ENCODE measurements around the gene BTD.
A peak's percentile ranks its signal among the peaks of the same experiment; 100 is the strongest.

The BTD gene

DNA sequence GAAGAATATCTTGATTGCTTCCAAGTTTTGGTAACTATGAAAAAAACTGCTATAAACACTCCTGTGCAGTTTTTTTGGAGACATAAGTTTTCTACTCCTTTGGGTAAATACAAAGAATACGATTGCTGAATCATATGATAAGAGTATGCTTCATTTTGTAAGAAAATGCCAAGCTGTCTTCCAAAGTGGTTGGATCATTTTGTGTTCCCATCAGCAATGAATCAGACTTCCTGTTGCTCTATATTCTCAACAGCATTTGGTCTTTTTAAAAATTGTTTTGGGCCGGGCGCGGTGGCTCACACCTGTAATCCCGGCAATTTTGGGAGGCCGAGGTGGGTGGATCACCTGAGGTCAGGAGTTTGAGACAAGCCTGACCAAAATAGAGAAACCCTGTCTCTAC is 14.5 kb downstream of the BTD start:
- no peak for DNase-seq
- TF ChIP-seq GATA1 (IDR thresholded peaks at IDR 0.05; ENCODE audit: low read depth, low read length) = no peak
- no peak for TF ChIP-seq POLR2A (IDR thresholded peaks at IDR 0.05; ENCODE audit: low read length)

DNA sequence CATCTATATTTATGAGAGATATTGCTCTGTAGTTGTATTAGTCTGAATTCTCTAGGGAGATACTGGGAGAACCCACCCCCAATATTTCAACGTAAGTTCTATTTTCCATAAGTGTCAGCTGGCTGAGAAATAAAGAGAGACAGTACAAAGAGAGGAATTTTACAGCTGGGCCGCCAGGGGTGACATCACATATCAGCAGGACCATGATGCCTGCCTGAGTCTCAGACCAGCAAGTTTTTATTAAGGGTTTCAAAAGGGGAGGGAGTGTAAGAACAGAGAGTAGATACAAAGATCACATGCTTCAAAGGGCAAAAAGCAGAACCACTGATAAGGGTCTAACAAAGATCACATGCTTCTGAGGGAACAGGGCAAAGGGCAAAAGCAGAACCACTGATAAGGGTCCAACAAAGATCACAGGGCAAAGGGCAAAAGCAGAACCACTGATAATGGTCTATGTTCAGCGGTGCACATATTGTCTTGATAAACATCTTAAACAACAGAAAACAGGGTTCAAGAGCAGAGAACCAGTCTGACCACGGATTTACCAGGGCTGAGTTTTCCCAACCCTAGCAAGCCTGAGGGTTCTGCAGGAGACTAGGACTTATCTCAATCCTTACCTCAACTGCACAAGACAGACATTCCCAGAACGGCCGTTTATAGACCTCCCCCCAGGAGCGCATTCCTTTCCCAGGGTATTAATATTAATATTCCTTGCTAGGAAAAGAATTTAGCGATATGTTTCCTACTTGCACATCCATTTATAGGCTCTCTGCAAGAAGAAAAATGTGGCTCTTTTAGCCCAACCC is 18.3 kb downstream of the BTD start:
- peak in 1 of 2 experiments; percentile 23 for DNase-seq

DNA sequence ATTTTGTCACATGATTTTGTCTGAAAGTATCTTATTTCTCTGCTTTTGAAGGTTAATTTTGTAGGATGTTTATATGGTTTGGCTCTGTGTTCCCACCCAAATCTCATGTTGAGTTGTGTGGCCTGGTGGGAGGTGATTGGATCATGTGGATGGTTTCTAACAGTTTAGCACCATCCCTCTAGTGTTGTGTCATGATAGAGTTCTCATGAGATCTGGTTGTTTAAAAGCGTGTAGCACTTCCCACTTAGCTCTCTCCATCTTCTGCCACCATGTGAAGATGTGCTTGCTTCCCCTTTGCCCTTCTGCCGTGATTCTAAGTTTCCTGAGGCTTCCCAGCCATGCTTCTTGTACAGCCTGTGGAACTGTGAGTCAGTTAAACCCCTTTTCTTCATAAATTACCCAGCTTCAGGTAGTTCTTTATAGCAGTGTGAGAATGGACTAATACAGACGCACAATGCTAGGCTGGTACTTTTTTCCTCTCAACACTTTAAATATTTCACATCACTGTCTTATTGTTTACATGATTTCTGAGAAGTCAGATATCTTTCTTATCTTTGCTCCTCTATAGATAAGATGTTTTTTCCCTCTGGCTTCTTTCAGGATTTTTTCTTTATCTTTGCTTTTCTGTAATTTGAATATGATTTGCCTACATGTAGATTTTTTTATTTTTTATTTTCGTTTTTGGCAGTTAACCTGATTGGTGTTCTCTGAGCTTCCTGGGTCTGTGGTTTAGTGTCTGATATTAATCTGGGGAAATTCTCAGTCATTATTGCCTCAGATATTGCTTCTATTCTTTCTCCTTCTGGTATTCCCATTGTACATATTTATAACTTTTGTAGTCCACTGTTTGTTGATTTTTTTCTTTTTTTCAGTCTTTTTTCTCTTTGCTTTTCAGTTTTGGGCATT is 22.2 kb downstream of the BTD start:
- no peak for DNase-seq
- no peak for TF ChIP-seq POLR2A (IDR thresholded peaks at IDR 0.05; ENCODE audit: low read length)
- TF ChIP-seq GATA1 (IDR thresholded peaks at IDR 0.05; ENCODE audit: low read depth, low read length) = no peak

DNA sequence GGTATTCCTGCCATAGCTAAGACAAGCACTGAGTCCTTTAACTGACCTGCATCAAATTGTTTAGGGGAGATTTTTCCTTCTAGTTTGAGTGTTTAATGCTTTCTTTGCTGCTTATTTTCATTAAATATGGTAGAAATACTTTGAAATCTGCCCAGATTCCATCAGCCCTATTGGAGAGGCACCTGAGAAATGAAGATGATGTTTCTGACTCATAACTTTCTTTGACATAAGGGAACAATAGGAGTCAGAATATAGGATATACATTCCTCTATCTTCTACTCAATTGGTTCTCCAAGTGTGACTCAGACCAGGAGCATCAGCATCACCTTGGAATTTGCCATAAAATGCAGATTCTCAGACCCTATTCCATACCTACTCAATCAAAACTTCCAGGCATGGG is 27.4 kb downstream of the BTD start:
- TF ChIP-seq POLR2A (IDR thresholded peaks at IDR 0.05; ENCODE audit: low read length) (no peak), GATA1 (IDR thresholded peaks at IDR 0.05; ENCODE audit: low read depth, low read length) (no peak)
- DNase-seq = no peak

DNA sequence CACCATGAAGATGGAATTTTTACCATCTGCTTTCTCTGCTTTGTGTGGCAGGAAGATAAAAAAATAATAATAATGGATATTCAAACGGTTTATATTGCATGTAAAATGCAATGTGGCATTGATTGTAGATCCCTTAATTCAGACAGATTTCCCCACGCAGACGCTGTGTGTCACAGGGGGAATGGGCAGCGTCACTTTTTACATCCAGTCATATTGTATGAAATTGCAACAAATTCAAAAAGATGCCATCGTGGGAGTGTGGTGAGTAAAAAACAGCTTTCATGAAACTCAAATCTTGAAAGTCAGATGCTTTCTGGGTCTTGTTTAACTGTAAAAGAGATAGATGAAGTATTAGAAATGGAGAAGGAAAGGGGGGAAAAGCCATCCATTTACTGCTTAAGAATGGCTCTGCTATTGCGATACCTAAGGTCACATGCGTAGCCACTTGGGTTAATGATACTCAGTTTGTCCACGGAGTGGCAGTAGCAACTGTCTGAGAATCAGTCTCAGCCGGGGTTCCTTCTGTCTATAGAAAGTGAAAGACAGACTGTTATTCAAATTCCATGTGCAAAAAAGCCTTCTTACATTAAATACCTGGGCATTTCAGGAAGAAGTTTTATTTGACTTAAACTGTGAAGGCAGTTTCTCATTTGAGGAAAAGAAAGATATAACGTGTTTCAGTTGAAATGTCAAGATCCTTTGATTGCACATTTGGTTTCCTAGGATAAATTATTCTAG is 28.5 kb downstream of the BTD start:
- peak; percentile 77 to 80 for DNase-seq
- TF ChIP-seq POLR2A (IDR thresholded peaks at IDR 0.05; ENCODE audit: low read length) (no peak), GATA1 (IDR thresholded peaks at IDR 0.05; ENCODE audit: low read depth, low read length) (no peak)

DNA sequence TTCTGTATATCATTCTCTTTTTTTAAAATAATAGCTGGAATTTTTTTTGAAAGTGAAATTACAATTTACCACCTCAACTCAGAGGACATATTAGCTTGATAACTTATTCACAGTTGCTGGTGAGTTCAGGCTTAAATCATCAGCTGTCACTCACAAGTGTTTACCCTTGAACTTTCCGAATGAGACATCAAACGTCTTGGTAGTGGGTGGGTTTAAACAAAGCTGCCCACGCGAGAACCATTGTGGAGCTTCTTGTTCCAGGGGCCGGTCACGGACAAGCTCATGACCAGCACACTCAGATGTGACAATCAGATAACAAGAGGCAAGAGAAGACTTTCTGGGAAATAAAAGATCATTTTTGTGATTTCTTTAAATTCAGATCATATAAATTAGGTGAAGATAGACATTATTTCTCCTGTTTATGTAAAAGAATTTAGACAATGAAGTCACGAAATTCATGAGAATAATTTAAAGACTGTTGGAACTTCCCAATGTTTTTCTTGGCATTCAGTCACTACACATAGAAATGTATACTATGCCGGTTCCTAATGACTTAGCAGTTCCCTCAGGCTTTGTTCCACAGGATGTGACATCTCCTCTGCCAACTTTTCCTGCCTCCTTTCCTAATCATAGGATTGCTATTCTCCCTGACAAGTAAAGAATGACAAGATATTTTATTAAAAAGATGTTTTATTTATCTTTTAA is 29.3 kb downstream of the BTD start:
- TF ChIP-seq POLR2A (IDR thresholded peaks at IDR 0.05; ENCODE audit: low read length) = no peak
- no peak for TF ChIP-seq GATA1 (IDR thresholded peaks at IDR 0.05; ENCODE audit: low read depth, low read length)
- DNase-seq = peak; percentile 22 to 41

DNA sequence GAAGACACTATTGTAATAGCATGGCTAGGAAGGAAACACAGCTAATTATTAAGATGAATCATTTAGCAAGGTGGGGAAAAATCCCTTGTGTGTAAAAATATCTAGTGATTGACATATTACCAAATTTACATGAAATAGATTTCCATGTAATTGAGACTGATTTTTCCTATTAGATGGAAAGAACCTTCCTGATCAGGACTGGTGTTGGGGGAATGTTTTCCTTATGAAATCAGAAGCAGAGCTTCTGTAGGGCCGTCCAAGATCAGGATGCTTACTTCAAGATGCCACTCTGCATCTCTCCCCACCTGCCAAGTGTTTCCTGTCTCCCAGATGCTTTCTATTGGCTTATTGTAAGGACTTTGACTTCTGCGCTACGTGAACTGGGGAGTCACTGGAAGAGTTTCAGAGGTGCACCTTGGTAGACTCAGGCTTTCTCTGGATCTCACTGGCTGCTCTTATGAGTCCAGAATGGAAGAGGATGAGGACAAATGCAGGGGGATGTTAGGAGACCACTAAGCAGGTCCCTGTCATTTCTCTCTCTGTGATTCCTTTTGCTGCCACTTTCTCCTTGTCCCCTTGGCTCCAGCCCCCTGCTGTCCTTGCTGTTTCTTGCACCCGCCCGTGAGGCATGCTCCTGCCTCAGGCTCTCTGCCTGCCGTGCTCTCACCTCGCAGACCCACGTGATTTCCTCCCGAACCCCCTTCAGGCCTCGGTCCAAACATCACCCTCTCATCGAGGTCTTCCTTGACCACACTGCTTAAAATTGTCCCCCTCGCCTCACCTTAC is 30.1 kb downstream of the BTD start:
- no peak for TF ChIP-seq POLR2A (IDR thresholded peaks at IDR 0.05; ENCODE audit: low read length)
- TF ChIP-seq GATA1 (IDR thresholded peaks at IDR 0.05; ENCODE audit: low read depth, low read length) = no peak

DNA sequence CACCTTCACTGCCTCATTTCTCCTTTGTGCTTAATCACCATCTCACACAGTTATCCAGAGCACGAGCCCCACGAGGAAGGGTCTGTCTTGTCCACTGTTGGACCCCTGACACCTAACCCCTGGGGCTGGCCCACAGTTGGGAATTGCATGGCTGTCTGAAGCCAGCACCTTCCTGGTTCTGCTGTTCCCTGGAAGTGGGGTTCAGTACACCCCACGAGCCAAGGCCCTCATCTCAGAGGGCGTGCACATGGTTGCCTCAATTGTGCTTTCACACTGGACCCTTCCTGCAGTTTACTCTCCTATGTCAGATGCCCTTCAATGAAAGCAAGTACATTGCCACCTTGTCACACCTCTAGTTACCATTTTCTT is 30.7 kb downstream of the BTD start:
- no peak for DNase-seq
- TF ChIP-seq POLR2A (IDR thresholded peaks at IDR 0.05; ENCODE audit: low read length) (no peak), GATA1 (IDR thresholded peaks at IDR 0.05; ENCODE audit: low read depth, low read length) (no peak)

More for the DNA sequence above, 30.1 kb downstream of the BTD start:
- no peak for DNase-seq

DNA sequence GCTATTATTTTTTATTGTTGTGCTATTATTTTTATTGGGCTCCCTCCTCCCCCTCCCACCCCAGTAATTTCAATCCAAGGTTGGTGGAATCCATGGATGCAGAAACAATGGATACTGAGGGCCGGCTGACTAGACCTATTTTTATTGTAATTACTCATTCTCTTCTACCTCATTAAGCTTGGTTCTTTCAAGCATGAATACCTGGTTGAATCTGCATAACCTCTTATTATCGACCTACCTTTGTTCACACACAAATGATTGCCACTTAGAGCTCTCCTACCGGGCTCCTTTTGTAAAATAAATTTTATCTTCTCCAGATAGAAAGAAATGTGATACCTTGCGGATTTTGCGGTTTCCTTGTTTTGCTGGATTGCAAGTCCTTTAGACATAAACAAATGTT is 31.6 kb downstream of the BTD start:
- no peak for DNase-seq
- no peak for TF ChIP-seq POLR2A (IDR thresholded peaks at IDR 0.05; ENCODE audit: low read length)
- no peak for TF ChIP-seq GATA1 (IDR thresholded peaks at IDR 0.05; ENCODE audit: low read depth, low read length)

DNA sequence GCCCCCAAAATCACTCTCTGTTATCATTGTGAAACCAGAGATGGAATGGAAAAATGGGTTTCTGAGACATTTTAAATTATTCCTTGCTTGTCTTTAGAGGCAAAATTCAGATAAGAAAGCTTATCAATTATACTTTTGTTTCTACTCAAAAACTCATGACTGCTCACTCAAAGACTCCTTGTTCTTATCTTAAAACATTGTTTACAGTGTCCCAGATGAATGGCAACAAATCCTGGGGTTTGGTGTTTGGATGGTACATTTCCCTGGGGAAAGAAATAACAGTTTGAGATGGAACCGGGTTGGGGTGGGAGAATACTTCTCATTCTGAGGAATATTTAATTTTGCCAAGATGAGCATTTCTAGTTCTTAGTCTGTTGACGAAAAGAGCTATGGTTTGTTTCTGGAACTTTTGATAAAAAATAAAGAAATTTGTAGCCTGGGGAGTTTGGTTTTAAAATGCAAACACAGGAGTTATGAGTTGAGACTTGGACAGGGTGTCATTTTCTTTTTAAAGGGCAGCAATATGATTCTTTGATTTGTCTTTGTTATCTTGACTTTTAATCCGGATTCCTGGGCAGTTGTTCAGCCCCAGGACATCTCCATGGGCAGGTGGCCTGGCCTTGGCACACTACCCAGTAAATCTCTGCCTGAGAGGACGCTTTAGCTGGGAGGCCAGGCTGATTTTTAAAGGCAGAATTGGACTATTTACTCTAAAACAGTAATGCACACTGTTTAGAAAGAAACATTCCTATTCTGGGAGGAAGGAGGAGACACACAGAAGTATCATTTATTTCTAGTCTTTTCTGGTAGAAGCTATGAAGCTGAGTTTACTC is 32.4 kb downstream of the BTD start:
- no peak for TF ChIP-seq POLR2A (IDR thresholded peaks at IDR 0.05; ENCODE audit: low read length)
- TF ChIP-seq GATA1 (IDR thresholded peaks at IDR 0.05; ENCODE audit: low read depth, low read length) = no peak

DNA sequence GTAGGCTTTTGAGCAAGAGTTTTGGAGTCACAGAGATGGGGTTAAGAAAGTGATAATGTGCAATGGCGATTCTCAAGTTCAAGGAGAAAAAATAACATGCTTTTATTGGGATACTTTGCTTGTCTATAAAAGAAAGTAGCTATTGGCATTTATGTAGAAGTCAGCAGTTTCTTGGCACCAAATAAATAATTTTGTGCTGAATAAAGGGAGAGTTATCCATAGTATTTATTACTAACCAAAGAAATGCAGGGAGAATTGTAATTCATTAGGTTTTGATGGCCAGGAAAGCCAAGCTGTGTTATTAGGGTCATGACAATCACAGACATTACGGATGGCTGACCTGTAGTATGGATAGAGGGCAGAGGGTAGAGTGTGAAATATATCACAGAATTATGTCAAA is 33.1 kb downstream of the BTD start:
- TF ChIP-seq GATA1 (IDR thresholded peaks at IDR 0.05; ENCODE audit: low read depth, low read length) = no peak
- no peak for TF ChIP-seq POLR2A (IDR thresholded peaks at IDR 0.05; ENCODE audit: low read length)

More for the DNA sequence above, 32.4 kb downstream of the BTD start:
- no peak for DNase-seq

DNA sequence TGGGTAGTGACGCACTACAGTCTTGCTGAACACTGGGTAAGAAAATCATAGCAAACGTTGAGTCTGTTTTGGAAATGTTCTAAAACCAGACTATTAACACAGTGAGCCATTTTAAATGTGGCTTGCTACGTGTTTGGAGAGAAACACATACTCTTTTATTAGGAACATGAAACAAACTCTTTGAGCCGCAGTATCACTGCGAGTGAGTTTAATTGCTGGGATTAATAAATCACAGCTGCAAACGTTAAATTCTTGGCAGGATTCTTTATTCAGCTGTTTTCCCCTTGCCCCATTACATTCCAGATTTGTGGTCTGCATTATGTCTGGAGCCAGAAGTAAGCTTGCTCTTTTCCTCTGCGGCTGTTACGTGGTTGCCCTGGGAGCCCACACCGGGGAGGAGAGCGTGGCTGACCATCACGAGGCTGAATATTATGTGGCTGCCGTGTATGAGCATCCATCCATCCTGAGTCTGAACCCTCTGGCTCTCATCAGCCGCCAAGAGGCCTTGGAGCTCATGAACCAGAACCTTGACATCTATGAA is 33.6 kb downstream of the BTD start:
- no peak for TF ChIP-seq GATA1 (IDR thresholded peaks at IDR 0.05; ENCODE audit: low read depth, low read length)
- TF ChIP-seq POLR2A (IDR thresholded peaks at IDR 0.05; ENCODE audit: low read length) = no peak
- no peak for DNase-seq

More for the DNA sequence above, 33.1 kb downstream of the BTD start:
- no peak for DNase-seq

Data from erythroblast (primary cell).